Peyer's patch (tissue), 4 donors: Measurements from ENCODE around the gene BRI3. TPM values are rescaled to one million over a fixed set of nuclear protein-coding genes. Genes with fewer than 3 reads are reported as not detected.

Experiments used
- DNase-seq, 3 donors: peaks; one replicate each; pipeline ENCODE4 v3.0.0-alpha.2; 2017 to 2019
- H3K27ac ChIP-seq, 4 donors: fragments of 200-600 bp; sonication (generic); one replicate each; pipeline ENCODE4 v1.5.1; 2016 to 2019
- H3K27me3 ChIP-seq, 2 donors: fragments of 200-600 bp; sonication (generic); one replicate each; pipeline ENCODE4 v1.5.1; 2019
- H3K36me3 ChIP-seq, 3 donors: fragments of 200-600 bp; sonication (generic); one replicate each; pipeline ENCODE4 v1.5.1; 2016 to 2019
- H3K4me1 ChIP-seq, 4 donors: fragments of 200-600 bp; sonication (generic); one replicate each; pipeline ENCODE4 v1.5.1; 2016 to 2019
- H3K4me3 ChIP-seq, 4 donors: fragments of 200-600 bp; sonication (generic); 1 replicate in 3 of 4; 2 replicates in 1 of 4; pipeline ENCODE4 v1.5.1; 2016 to 2019; ENCODE audit warnings: mild to moderate bottlenecking in 1 of 4
- H3K9me3 ChIP-seq, 4 donors: fragments of 200-600 bp; sonication (generic); one replicate each; pipeline ENCODE4 v1.5.1; 2016 to 2019; ENCODE audit warnings: mild to moderate bottlenecking in 1 of 4
- POLR2A ChIP-seq, 2 donors: fragments of 450-650 bp; IDR thresholded peaks; one replicate each; pipeline ENCODE4 v1.5.1; 2017; ENCODE audit warnings: antibody characterized with exemption in 2 of 2, mild to moderate bottlenecking in 2 of 2, moderate library complexity in 2 of 2
- total RNA-seq, 4 donors: library from RNA; depleted of rRNA; stranded (reverse); fragments of >200 nt; gene quantifications; one replicate each; pipeline ENCODE4 v1.1.0, GENCODE V29; 2016
- TF ChIP-seq, protein P1 (sequence below), 6 experiments: fragments of 450-650 bp in 4 of 6; fragments of 200-600 bp in 2 of 6; sonication (generic) in 1 of 6; IDR thresholded peaks; one replicate each; pipeline ENCODE4 v1.5.1; 2017 to 2019; ENCODE audit warnings: antibody characterized with exemption in 6 of 6, mild to moderate bottlenecking in 3 of 6, moderate library complexity in 1 of 6

Gene BRI3
- total RNA-seq, 4 donors from 2014 or later: 21.5 to 91.2 (median 69.6) TPM

DNA sequence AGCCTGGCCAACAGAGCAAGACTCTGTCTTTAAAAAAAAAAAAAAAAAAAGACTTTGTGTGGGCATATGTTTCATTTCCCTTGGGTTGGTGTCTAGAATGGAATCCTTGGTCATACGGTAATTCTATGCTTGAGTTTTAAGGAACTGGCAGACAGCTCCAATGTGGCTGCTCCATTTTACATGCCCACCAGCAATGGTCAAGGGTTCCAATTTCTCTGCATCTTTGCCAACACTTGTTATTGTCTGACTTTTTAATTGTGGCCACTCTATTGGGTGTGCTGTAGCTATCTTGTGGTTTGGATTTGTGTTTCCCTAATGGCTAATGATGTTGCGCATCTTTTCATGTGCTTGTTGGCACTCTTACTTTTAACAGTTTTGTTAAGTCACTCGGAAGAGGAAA, 57.6 kb downstream of the BRI3 start:
- TF ChIP-seq POLR2A (IDR thresholded peaks at IDR 0.05): no peak
- TF ChIP-seq, protein P1, sequence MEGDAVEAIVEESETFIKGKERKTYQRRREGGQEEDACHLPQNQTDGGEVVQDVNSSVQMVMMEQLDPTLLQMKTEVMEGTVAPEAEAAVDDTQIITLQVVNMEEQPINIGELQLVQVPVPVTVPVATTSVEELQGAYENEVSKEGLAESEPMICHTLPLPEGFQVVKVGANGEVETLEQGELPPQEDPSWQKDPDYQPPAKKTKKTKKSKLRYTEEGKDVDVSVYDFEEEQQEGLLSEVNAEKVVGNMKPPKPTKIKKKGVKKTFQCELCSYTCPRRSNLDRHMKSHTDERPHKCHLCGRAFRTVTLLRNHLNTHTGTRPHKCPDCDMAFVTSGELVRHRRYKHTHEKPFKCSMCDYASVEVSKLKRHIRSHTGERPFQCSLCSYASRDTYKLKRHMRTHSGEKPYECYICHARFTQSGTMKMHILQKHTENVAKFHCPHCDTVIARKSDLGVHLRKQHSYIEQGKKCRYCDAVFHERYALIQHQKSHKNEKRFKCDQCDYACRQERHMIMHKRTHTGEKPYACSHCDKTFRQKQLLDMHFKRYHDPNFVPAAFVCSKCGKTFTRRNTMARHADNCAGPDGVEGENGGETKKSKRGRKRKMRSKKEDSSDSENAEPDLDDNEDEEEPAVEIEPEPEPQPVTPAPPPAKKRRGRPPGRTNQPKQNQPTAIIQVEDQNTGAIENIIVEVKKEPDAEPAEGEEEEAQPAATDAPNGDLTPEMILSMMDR (IDR thresholded peaks at IDR 0.05): no peak
- Histone ChIP-seq H3K4me1 (no peaks in the 10 kb centered on the region), H3K27ac (no peak overlapping the region), H3K9me3 (peaks cover 0 to 3% (median 0%) of the 10 kb centered on the region in 4 donors), H3K4me3 (no peak overlapping the region), H3K36me3 (no peaks in the 10 kb centered on the region), H3K27me3 (no peaks in the 10 kb centered on the region)
- no peak for DNase-seq

- H3K36me3 ChIP-seq: no peaks in the 10 kb centered on the region
- DNase-seq: no peak
- no peaks in the 10 kb centered on the region for H3K27me3 ChIP-seq
- no peak for TF ChIP-seq POLR2A (IDR thresholded peaks at IDR 0.05)
- TF ChIP-seq, protein P1 (IDR thresholded peaks at IDR 0.05): no peak
- peaks cover 0 to 3% (median 0%) of the 10 kb centered on the region in 4 donors for H3K9me3 ChIP-seq
- H3K4me3 ChIP-seq: no peak overlapping the region
- H3K27ac ChIP-seq: no peak overlapping the region
- no peaks in the 10 kb centered on the region for H3K4me1 ChIP-seq
These were observed 59.6 kb downstream of the BRI3 start for GRCh38 chr7:98341106-98341505.

Other genes starting within 250 kb of the BRI3 start
- 10 to 100 TPM; 23.1 to 54.0 (median 51.4) TPM for gene LMTK2, start 174.8 kb upstream of the BRI3 start, total RNA-seq
- gene BHLHA15, start 70.2 kb upstream of the BRI3 start, total RNA-seq: 1 to 10 TPM in 2 of 4 donors, not detected in 2; 1.6 to 9.9 TPM
- gene TECPR1, start 29.5 kb upstream of the BRI3 start, total RNA-seq: 10 to 100 TPM; 33.8 to 74.1 (median 44.1) TPM
- gene BAIAP2L1, start 119.4 kb downstream of the BRI3 start, total RNA-seq: 10 to 100 TPM; 31.4 to 46.4 (median 41.9) TPM